IMR-90 (cell line): Measurements from ENCODE around the gene GAL3ST1.
"Not testable (repeated sequence)": the region's sequence is repeated elsewhere in the genome, so short reads cannot be mapped to it uniquely, and the experiment has no call there.

Experiments used
- BHLHE40 ChIP-seq: fragments of 150-350 bp; IDR thresholded peaks from 2 replicates; pipeline ENCODE4 v1.6.1; 2016; ENCODE audit warnings: mild to moderate bottlenecking, low read depth, low read length
- CTCF ChIP-seq: conservative IDR thresholded peaks from 2 replicates; pipeline ENCODE4 v1.5.1; 2012; ENCODE audit warnings: mild to moderate bottlenecking, low read depth, low read length, improper control_type of control experiment
- POLR2A ChIP-seq: IDR thresholded peaks from 2 replicates; pipeline ENCODE4 v1.6.1; 2012; ENCODE audit warnings: mild to moderate bottlenecking, low read depth, low read length

- not testable (repeated sequence) for TF ChIP-seq POLR2A, CTCF, BHLHE40
Measured at GRCh38 chr22:30560643-30561202, 13.7 kb downstream of the GAL3ST1 start.
